NCI-H146 (cell line): Measurements from ENCODE around the gene PLAU.
"Not testable (repeated sequence)": the region's sequence is repeated elsewhere in the genome, so short reads cannot be mapped to it uniquely, and the experiment has no call there.

Experiments used
- DNase-seq: peaks from one replicate; lab custom pipeline; 2025; lab: John Stamatoyannopoulos, UW

The PLAU gene

GRCh38 chr10:73876971-73877370 is 34.0 kb upstream of the PLAU start:
- no peak for DNase-seq

GRCh38 chr10:73877533-73878160 is 33.3 kb upstream of the PLAU start:
- DNase-seq: no peak

GRCh38 chr10:73878365-73878764 is 32.6 kb upstream of the PLAU start:
- no peak for DNase-seq

- DNase-seq: peak; percentile 86
Observed at GRCh38 chr10:73879296-73880173, 31.4 kb upstream of the PLAU start.

GRCh38 chr10:73881221-73881919 is 29.6 kb upstream of the PLAU start:
- DNase-seq: no peak

- DNase-seq: no peak
Observed at GRCh38 chr10:73884017-73884416, 26.9 kb upstream of the PLAU start.

- peak; percentile 69 for DNase-seq
Observed at GRCh38 chr10:73886085-73886529, 24.8 kb upstream of the PLAU start.

- no peak for DNase-seq
Observed at GRCh38 chr10:73886661-73887293, 24.2 kb upstream of the PLAU start.

GRCh38 chr10:73887294-73888039 is 23.5 kb upstream of the PLAU start:
- DNase-seq: no peak

- DNase-seq: no peak
Observed at GRCh38 chr10:73888514-73888913, 22.4 kb upstream of the PLAU start.

- DNase-seq: no peak
Observed at GRCh38 chr10:73889014-73889413, 21.9 kb upstream of the PLAU start.

- not testable (repeated sequence) for DNase-seq
Observed at GRCh38 chr10:73889416-73889815, 21.5 kb upstream of the PLAU start.

- DNase-seq: no peak
Observed at GRCh38 chr10:73890261-73890660, 20.7 kb upstream of the PLAU start.

GRCh38 chr10:73890830-73891229 is 20.1 kb upstream of the PLAU start:
- not testable (repeated sequence) for DNase-seq

GRCh38 chr10:73891540-73891939 is 19.4 kb upstream of the PLAU start:
- no peak for DNase-seq

- no peak for DNase-seq
Observed at GRCh38 chr10:73892310-73893030, 18.5 kb upstream of the PLAU start.

- no peak for DNase-seq
Observed at GRCh38 chr10:73893426-73893825, 17.5 kb upstream of the PLAU start.

GRCh38 chr10:73894245-73894971 is 16.5 kb upstream of the PLAU start:
- DNase-seq: no peak

GRCh38 chr10:73895381-73895780 is 15.6 kb upstream of the PLAU start:
- not testable (repeated sequence) for DNase-seq

GRCh38 chr10:73897693-73898092 is 13.2 kb upstream of the PLAU start:
- DNase-seq: no peak
